GM12878 (cell line): ENCODE data around the gene MORC1. TPM values are rescaled to one million over a fixed set of nuclear protein-coding genes. Genes with fewer than 3 reads are reported as not detected.

Experiments
- ATAC-seq: fragments of 200-7000 bp; cut with Tn5 transposase; 3 replicates; pipeline ENCODE4 v1.9.1; 2020; ENCODE audit warnings: mild to moderate bottlenecking, moderate library complexity
- BruUV-seq: library from RNA; stranded (reverse); fragments of 400-500 nt; replicated peaks from 2 replicates; lab custom pipeline; 2021; lab: Mats Ljungman, UMichigan
- CTCF ChIA-PET: fragments of 300-600 bp; sonication (Branson Sonifier 250); formaldehyde crosslinking; extraction: SDS; loops from one replicate; lab custom pipeline; 2021; ENCODE audit warnings: inconsistent platforms; lab: Yijun Ruan, JAX
- POLR2A ChIA-PET: fragments of 350-600 bp; formaldehyde crosslinking; extraction: SDS; loops from one replicate; lab custom pipeline; 2021; ENCODE audit warnings: inconsistent platforms; lab: Charles Lee
- RAD21 ChIA-PET: fragments of 300-600 bp; sonication (Branson Sonifier 250); formaldehyde crosslinking; loops from one replicate; lab custom pipeline; 2023; ENCODE audit warnings: antibody characterized with exemption; ENCODE audit not compliant: unreplicated experiment; lab: Charles Lee
- SMC1A ChIA-PET: fragments of 300-600 bp; sonication (Branson Sonifier 250); formaldehyde crosslinking; loops from one replicate; lab custom pipeline; 2023; ENCODE audit not compliant: unreplicated experiment, uncharacterized antibody; lab: Charles Lee
- DNase-seq: peaks from one replicate; pipeline ENCODE4 v3.0.0-alpha.2; 2011; ENCODE audit warnings: low read depth, low spot score
- FAIRE-seq: peaks from 3 replicates; lab custom pipeline; 2011; peaks lifted over from hg19 to GRCh38; lab: Jason Lieb, UNC
- H2AFZ ChIP-seq: 2 replicates; pipeline ENCODE4 v1.6.0; 2011; ENCODE audit warnings: low read depth, low read length, control low read depth; ENCODE audit not compliant: control insufficient read depth
- H3K27ac ChIP-seq: 2 replicates; pipeline ENCODE4 v1.5.1; 2011; ENCODE audit warnings: control low read depth; ENCODE audit not compliant: control insufficient read depth, insufficient read depth
- H3K27me3 ChIP-seq, 2 experiments: replicated peaks in 1 of 2; 2 replicates each; pipeline versions ENCODE4 v1.6.0 to v1.6.1; 2011; ENCODE audit warnings: low read length in 1 of 2; ENCODE audit not compliant: control insufficient read depth in 2 of 2, insufficient read depth in 2 of 2
- H3K36me3 ChIP-seq, 2 experiments: 2 replicates each; pipeline ENCODE4 v1.5.1; 2011; ENCODE audit warnings: low read length in 1 of 2; ENCODE audit not compliant: control insufficient read depth in 2 of 2, insufficient read depth in 2 of 2
- H3K4me1 ChIP-seq: 2 replicates; pipeline ENCODE4 v1.6.1; 2011; ENCODE audit warnings: mild to moderate bottlenecking, low read length, moderate library complexity, mixed read lengths; ENCODE audit not compliant: control insufficient read depth, insufficient read depth
- H3K4me2 ChIP-seq: 2 replicates; pipeline ENCODE4 v1.6.0; 2011; ENCODE audit warnings: control low read depth; ENCODE audit not compliant: control insufficient read depth, insufficient read depth
- H3K4me3 ChIP-seq: fragments of 200-600 bp; sonication (generic); 2 replicates; pipeline ENCODE4 v1.5.1; 2016
- H3K79me2 ChIP-seq: 2 replicates; pipeline ENCODE4 v1.6.0; 2011; ENCODE audit warnings: low read length; ENCODE audit not compliant: control insufficient read depth, insufficient read depth
- H3K9ac ChIP-seq: 2 replicates; pipeline ENCODE4 v1.8.0; 2011; ENCODE audit warnings: low read length, control low read depth, mixed read lengths; ENCODE audit not compliant: control insufficient read depth, insufficient read depth
- H3K9me3 ChIP-seq: replicated peaks from 3 replicates; pipeline ENCODE4 v1.5.1; 2011; ENCODE audit warnings: mild to moderate bottlenecking, low read length; ENCODE audit not compliant: control insufficient read depth, insufficient read depth
- H4K20me1 ChIP-seq: 2 replicates; pipeline ENCODE4 v1.6.0; 2011; ENCODE audit not compliant: control insufficient read depth, insufficient read depth
- EZH2 ChIP-seq: IDR thresholded peaks from 2 replicates; pipeline ENCODE4 v1.6.1; 2012; ENCODE audit warnings: low read depth, mild to moderate bottlenecking, control low read depth, inconsistent platforms, low read length, borderline replicate concordance; ENCODE audit not compliant: control insufficient read depth
- MYB ChIP-seq: fragments of 150-350 bp; IDR thresholded peaks from 2 replicates; pipeline ENCODE4 v1.6.1; 2014; ENCODE audit warnings: mild to moderate bottlenecking, low read depth, low read length, borderline replicate concordance
- SREBF1 ChIP-seq: IDR thresholded peaks from 2 replicates; pipeline ENCODE4 v1.6.1; 2012; ENCODE audit warnings: mild to moderate bottlenecking, low read length
- SUPT20H ChIP-seq: IDR thresholded peaks from 2 replicates; pipeline ENCODE4 v1.6.1; 2011; ENCODE audit warnings: low read depth, mild to moderate bottlenecking, low read length, moderate library complexity, borderline replicate concordance; ENCODE audit not compliant: control insufficient read depth
- WGBS: methylation state at CpG from one replicate; pipeline ENCODE4 v1.1.6; 2016; ENCODE audit warnings: low lambda C conversion rate; ENCODE audit not compliant: insufficient replicate concordance, insufficient coverage; ENCODE audit errors: missing lambda C conversion rate; 5-methylcytosine and 5-hydroxymethylcytosine counted together
- in situ Hi-C: fragments of 300-500 bp; cut with MboI; formaldehyde crosslinking; loops from 9 replicates; pipeline ENCODE4 v1.14.3; 2018; ENCODE audit warnings: mixed read lengths
- intact Hi-C: fragments of 100-400 bp; cut with micrococcal nuclease; formaldehyde crosslinking; loops from one replicate; pipeline ENCODE4 v1.14.2; 2022; ENCODE audit not compliant: unreplicated experiment
- polyA plus RNA-seq, 11 experiments: library from polyadenylated mRNA; depleted of rRNA in 4 of 11; unstranded in 6 of 11; stranded (reverse) in 5 of 11; fragments of >200 nt; fragmentation: Nextera tagmentation in 4 of 11; fragmentation: Illumina TruSeq in 1 of 11; extraction: Ambion mirVana in 4 of 11; extraction: Trizol in 1 of 11; gene quantifications; 1 replicate in 1 of 11; 2 replicates in 10 of 11; pipeline versions ENCODE4 v1.2.1 to v1.2.3, GENCODE V29; 2011 to 2016; ENCODE audit warnings: inconsistent platforms in 2 of 11, missing spikeins in 2 of 11, low read depth in 1 of 11
- total RNA-seq, 4 experiments: library from RNA; depleted of rRNA in 3 of 4; stranded (reverse); fragments of >200 nt in 3 of 4; fragmentation: Illumina TruSeq in 1 of 4; extraction: Trizol in 1 of 4; gene quantifications; 2 replicates each; pipeline versions ENCODE4 v1.2.1 to v1.2.3, GENCODE V29; 2013 to 2021
- TF ChIP-seq, protein P1 (sequence below): fragments of 450-650 bp; IDR thresholded peaks from 2 replicates; pipeline ENCODE4 v1.6.1; 2016; ENCODE audit warnings: mild to moderate bottlenecking, moderate library complexity, borderline replicate concordance
- TF ChIP-seq, protein P2 (sequence below): fragments of 450-650 bp; IDR thresholded peaks from 2 replicates; pipeline ENCODE4 v1.6.1; 2017; ENCODE audit warnings: mild to moderate bottlenecking, moderate library complexity
- TF ChIP-seq, protein P3 (sequence below): IDR thresholded peaks from 2 replicates; pipeline ENCODE4 v1.6.1; 2011; ENCODE audit warnings: mild to moderate bottlenecking, low read depth, low read length, moderate library complexity; ENCODE audit not compliant: insufficient replicate concordance
- TF ChIP-seq, protein P4 (sequence below): IDR thresholded peaks from 2 replicates; pipeline ENCODE4 v1.6.1; 2012; ENCODE audit warnings: low read depth, low read length, improper control_type of control experiment

MORC1 gene
- total and polyA plus RNA-seq, 10 of the 15 experiments (the other 5 are each of a cell fraction or from before 2014, with no cell fraction given) = 0.18 TPM; not detected in 9

DNA sequence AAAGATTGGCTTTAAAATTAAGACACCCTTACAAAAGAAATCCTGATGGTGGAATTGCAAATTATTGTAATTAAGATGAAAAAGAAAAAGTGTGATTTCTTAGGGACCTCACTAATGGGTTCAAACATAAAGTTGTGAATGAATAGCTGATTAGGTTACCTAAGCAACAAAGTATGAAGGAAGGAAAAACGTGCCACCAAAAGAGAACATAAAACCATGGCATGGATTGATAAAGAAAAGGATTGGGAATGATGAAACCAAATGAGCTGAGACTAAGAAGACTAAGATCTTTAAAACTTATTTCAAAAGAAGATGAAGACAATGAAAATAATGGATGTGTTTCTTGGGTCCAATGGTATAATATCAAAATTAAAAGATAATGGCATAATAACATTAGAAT lies 132.1 kb downstream of the MORC1 start:
- H3K9ac ChIP-seq = no peak overlapping the region
- no peaks in the 10 kb centered on the region; a peak in 1 of 4 replicates for H3K27me3 ChIP-seq
- WGBS = 0% methylated on average over 1 of the region's 1 CpG
- POLR2A ChIA-PET = no interaction called here
- TF ChIP-seq, protein P1, sequence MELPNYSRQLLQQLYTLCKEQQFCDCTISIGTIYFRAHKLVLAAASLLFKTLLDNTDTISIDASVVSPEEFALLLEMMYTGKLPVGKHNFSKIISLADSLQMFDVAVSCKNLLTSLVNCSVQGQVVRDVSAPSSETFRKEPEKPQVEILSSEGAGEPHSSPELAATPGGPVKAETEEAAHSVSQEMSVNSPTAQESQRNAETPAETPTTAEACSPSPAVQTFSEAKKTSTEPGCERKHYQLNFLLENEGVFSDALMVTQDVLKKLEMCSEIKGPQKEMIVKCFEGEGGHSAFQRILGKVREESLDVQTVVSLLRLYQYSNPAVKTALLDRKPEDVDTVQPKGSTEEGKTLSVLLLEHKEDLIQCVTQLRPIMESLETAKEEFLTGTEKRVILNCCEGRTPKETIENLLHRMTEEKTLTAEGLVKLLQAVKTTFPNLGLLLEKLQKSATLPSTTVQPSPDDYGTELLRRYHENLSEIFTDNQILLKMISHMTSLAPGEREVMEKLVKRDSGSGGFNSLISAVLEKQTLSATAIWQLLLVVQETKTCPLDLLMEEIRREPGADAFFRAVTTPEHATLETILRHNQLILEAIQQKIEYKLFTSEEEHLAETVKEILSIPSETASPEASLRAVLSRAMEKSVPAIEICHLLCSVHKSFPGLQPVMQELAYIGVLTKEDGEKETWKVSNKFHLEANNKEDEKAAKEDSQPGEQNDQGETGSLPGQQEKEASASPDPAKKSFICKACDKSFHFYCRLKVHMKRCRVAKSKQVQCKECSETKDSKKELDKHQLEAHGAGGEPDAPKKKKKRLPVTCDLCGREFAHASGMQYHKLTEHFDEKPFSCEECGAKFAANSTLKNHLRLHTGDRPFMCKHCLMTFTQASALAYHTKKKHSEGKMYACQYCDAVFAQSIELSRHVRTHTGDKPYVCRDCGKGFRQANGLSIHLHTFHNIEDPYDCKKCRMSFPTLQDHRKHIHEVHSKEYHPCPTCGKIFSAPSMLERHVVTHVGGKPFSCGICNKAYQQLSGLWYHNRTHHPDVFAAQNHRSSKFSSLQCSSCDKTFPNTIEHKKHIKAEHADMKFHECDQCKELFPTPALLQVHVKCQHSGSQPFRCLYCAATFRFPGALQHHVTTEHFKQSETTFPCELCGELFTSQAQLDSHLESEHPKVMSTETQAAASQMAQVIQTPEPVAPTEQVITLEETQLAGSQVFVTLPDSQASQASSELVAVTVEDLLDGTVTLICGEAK = no peak
- TF ChIP-seq MYB (no peak), SUPT20H (no peak), SREBF1 (no peak), EZH2 (no peak)
- TF ChIP-seq, protein P2, sequence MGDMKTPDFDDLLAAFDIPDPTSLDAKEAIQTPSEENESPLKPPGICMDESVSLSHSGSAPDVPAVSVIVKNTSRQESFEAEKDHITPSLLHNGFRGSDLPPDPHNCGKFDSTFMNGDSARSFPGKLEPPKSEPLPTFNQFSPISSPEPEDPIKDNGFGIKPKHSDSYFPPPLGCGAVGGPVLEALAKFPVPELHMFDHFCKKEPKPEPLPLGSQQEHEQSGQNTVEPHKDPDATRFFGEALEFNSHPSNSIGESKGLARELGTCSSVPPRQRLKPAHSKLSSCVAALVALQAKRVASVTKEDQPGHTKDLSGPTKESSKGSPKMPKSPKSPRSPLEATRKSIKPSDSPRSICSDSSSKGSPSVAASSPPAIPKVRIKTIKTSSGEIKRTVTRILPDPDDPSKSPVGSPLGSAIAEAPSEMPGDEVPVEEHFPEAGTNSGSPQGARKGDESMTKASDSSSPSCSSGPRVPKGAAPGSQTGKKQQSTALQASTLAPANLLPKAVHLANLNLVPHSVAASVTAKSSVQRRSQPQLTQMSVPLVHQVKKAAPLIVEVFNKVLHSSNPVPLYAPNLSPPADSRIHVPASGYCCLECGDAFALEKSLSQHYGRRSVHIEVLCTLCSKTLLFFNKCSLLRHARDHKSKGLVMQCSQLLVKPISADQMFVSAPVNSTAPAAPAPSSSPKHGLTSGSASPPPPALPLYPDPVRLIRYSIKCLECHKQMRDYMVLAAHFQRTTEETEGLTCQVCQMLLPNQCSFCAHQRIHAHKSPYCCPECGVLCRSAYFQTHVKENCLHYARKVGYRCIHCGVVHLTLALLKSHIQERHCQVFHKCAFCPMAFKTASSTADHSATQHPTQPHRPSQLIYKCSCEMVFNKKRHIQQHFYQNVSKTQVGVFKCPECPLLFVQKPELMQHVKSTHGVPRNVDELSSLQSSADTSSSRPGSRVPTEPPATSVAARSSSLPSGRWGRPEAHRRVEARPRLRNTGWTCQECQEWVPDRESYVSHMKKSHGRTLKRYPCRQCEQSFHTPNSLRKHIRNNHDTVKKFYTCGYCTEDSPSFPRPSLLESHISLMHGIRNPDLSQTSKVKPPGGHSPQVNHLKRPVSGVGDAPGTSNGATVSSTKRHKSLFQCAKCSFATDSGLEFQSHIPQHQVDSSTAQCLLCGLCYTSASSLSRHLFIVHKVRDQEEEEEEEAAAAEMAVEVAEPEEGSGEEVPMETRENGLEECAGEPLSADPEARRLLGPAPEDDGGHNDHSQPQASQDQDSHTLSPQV = no peak
- TF ChIP-seq, protein P3, sequence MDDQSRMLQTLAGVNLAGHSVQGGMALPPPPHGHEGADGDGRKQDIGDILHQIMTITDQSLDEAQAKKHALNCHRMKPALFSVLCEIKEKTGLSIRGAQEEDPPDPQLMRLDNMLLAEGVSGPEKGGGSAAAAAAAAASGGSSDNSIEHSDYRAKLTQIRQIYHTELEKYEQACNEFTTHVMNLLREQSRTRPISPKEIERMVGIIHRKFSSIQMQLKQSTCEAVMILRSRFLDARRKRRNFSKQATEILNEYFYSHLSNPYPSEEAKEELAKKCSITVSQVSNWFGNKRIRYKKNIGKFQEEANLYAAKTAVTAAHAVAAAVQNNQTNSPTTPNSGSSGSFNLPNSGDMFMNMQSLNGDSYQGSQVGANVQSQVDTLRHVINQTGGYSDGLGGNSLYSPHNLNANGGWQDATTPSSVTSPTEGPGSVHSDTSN = no peak
- TF ChIP-seq, protein P4, sequence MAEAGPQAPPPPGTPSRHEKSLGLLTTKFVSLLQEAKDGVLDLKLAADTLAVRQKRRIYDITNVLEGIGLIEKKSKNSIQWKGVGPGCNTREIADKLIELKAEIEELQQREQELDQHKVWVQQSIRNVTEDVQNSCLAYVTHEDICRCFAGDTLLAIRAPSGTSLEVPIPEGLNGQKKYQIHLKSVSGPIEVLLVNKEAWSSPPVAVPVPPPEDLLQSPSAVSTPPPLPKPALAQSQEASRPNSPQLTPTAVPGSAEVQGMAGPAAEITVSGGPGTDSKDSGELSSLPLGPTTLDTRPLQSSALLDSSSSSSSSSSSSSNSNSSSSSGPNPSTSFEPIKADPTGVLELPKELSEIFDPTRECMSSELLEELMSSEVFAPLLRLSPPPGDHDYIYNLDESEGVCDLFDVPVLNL = no peak
- TF ChIP-seq, all 136 proteins: peak for 0
- Histone ChIP-seq H2AFZ (no peak overlapping the region), H3K36me3 (no peaks in the 10 kb centered on the region), H3K4me2 (no peak overlapping the region), H3K9me3 (no peaks in the 10 kb centered on the region), H3K4me3 (no peak overlapping the region), H4K20me1 (no peaks in the 10 kb centered on the region), H3K27ac (no peak overlapping the region), H3K4me1 (no peaks in the 10 kb centered on the region), H3K79me2 (no peaks in the 10 kb centered on the region)
- BruUV-seq = no TSS peak
- no peak for ATAC-seq
- intact Hi-C loops = no loop called here
- FAIRE-seq = no peak
- SMC1A ChIA-PET = no interaction called here
- in situ Hi-C loops = no loop called here
- RAD21 ChIA-PET = no interaction called here
- CTCF ChIA-PET = interaction anchor here (2.5 kb wide), 1 partner anchor 38 kb away, joined by 9 read pairs; no protein-coding TSS in a partner anchor
- no peak for DNase-seq
